GM12892 (cell line): ENCODE data around the gene BTBD7.
A peak's percentile ranks its signal among the peaks of the same experiment; 100 is the strongest.

Experiments
- DNase-seq: peaks from one replicate; pipeline ENCODE4 v3.0.0; 2011; ENCODE audit not compliant: insufficient read length
- FAIRE-seq: peaks from 2 replicates; lab custom pipeline; 2011; peaks lifted over from hg19 to GRCh38; lab: Jason Lieb, UNC
- POLR2A ChIP-seq: IDR thresholded peaks from 2 replicates; pipeline ENCODE4 v1.6.1; 2011; ENCODE audit warnings: low read depth, low read length, control low read depth
- POLR2AphosphoS5 ChIP-seq: IDR thresholded peaks from 2 replicates; pipeline ENCODE4 v1.6.1; 2011; ENCODE audit warnings: low read depth, low read length, control low read depth
- TAF1 ChIP-seq: IDR thresholded peaks from 2 replicates; pipeline ENCODE4 v1.6.1; 2011; ENCODE audit warnings: low read depth, mild to moderate bottlenecking, control low read depth, low read length, borderline replicate concordance

The BTBD7 gene

DNA sequence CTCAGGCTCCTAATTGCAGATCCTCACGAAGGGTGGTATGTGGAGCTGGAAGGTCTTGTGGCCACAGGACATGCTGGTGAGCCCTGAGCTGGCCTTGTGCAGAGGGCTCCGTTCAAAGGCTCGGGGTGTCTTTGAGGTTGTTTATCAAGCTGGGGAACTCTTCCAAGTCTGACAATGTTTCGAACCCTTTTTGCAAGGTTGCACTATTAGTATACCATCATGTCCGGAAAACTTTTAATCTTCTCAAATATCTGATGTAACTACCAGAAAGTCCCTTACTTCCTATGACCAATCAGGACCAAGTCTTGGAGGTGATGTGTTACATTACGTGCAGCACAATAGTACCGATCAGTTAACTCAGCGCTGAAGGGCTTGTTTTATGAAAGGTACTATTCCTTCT, 104.3 kb downstream of the BTBD7 start:
- FAIRE-seq, result no peak
- DNase-seq, result no peak
- no peak for TF ChIP-seq POLR2AphosphoS5
- no peak for TF ChIP-seq TAF1
- no peak for TF ChIP-seq POLR2A

DNA sequence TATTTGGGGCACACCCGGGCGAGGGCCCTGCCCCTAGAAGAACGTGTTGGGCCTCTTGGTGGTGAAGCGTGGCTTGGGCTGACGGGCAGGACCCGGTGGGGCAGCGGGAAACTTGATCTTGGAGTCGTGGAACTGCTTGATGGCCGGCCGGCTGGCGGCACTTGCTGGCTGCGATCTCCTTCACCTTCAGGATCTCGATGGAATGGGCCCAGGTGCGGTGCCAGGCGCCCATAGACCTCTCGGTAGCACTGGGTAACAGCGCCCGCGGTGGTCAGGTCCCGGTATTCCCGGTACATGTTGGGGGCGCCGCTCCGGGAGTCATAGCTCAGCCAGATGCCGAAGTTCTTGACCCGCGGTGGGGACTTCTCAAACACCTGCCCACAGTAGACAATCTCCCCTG, 109.3 kb downstream of the BTBD7 start:
- DNase-seq, result no peak
- no peak for TF ChIP-seq POLR2AphosphoS5
- no peak for TF ChIP-seq POLR2A
- no peak for TF ChIP-seq TAF1
- no peak for FAIRE-seq

DNA sequence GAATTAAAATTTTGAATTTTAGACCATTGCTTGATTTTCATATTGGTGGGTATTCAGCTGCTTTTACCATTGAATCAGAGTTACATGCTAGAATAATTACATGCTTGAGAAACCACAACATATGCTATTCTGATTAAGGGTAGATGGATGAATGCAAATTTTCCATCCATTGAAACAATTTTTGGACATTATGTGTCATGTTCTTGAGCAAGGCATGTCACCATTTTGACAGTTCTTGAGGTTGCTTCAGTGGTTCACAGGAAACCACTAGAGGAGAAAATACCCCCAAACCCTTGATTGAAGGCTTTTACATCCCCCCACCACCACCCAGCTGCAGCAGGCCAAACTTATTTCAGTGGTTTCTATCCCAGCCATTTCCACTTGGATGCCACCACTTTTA, 112.3 kb downstream of the BTBD7 start:
- FAIRE-seq, result no peak
- TF ChIP-seq TAF1, result no peak
- TF ChIP-seq POLR2A, result no peak
- no peak for TF ChIP-seq POLR2AphosphoS5
- no peak for DNase-seq

DNA sequence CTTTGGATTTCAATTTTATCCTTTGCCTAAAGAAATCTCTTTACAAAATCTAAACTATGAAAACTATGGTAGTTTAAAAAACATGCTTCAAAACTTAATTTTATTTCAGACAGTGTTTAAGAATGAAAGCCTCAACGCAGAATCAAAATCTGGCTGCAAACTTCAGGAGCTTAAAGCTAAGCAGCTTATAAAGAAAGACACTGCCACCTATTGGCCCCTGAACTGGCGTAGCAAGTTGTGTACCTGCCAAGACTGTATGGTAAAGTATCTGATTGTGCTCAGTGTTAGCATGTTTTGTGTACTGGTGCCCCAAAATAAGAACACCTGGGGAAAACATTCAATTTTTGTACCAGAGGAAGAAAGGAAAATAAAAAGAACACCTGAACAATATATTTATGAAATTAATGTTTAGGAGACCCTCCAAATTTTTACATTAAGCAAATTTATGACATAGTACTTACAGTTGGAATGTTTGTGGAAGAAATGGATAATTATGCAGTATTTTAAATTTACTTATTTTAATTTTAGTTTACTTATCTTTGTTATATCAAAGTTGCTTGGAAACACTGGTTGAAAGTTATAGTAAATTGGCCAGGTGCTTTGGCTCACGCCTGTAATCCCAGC, 113.6 kb downstream of the BTBD7 start:
- no peak for TF ChIP-seq TAF1
- TF ChIP-seq POLR2AphosphoS5, result no peak
- FAIRE-seq (peak; percentile 65), DNase-seq (no peak)

DNA sequence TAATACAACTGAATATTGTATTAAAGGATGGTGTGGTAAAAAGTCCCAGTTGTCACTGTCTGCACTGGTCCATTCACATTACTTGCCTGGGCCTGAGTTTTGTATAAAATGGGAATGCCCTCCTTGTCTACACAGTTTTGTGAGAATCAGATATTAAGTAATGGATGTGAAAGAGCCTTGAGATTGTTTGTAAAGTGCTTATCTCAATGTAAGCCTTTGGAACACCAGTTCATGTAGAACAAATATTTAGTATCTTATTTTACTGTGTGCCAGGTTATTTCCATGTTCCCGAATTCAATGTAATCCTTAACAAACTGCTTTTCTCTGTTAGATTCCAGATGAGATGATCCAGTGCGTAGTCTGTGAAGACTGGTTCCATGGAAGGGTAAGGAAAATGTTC, 118.2 kb downstream of the BTBD7 start:
- no peak for TF ChIP-seq TAF1
- no peak for TF ChIP-seq POLR2A
- TF ChIP-seq POLR2AphosphoS5, result no peak
- DNase-seq (no peak), FAIRE-seq (no peak)

DNA sequence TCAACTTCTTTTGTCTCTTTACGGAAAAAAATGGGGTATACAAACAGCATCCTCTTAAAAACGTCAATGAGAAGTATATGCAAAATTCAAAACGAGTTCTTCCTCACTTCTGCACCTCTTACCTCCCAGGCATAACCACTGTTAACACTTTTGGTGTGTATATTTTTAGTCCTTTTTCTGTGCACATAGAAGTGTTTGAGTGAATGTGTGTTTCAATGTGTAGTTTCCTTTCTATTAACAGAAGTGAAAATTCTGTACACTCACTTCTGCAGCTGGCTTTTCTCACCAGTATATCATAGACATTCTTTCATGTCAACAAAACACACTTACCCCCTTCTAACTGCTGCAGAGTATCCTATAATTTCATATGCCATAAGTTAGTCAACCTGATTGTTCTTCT, 120.4 kb downstream of the BTBD7 start:
- DNase-seq (no peak), FAIRE-seq (peak; percentile 62)
- no peak for TF ChIP-seq TAF1
- no peak for TF ChIP-seq POLR2A
- no peak for TF ChIP-seq POLR2AphosphoS5

GRCh38 chr14:93207468-93208308, 125.1 kb downstream of the BTBD7 start:
- FAIRE-seq, result peak; percentile 21
- DNase-seq, result no peak
- TF ChIP-seq POLR2AphosphoS5 (no peak), POLR2A (no peak), TAF1 (no peak)

GRCh38 chr14:93206793-93207467, 125.9 kb downstream of the BTBD7 start, which contains the start of the genes GON7 and UBR7:
Gene GON7, minus strand, starts transcription at chr14:93207065. Its CDS starts 28 bp downstream, at chr14:93207037.
Gene UBR7, plus strand, starts transcription at chr14:93207256. Its CDS starts 36 bp downstream, at chr14:93207292.
- FAIRE-seq, result peak; percentile 95
- TF ChIP-seq POLR2AphosphoS5 (peak; percentile 90), TAF1 (peak; percentile 58), POLR2A (peak; percentile 93)
- peak; percentile 82 for DNase-seq

DNA sequence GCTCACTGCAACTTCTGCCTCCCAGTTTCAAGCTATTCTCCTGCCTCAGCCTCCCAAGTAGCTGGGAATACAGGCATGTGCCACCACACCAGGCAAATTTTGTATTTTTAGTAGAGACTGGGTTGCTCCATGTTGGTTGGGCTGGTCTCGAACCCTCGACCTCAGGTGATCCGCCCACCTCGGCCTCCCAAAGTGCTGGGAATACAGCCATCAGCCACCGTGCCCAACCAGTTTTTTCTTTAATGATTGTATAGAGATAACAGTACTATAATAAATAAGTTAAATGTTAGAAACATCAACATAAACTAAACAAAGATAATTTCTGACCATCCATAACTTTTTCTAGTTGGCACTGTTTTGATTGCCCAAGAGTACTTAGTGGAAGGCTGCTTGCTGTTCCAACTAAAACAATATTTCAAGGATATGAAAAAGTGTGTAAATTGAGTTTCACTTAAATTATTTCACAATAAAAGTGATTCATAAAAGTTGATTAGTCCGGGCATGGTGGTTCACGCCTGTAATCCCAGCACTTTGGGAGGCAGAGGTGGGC, 131.6 kb downstream of the BTBD7 start:
- FAIRE-seq (no peak), DNase-seq (no peak)
- TF ChIP-seq POLR2AphosphoS5 (no peak), POLR2A (no peak), TAF1 (no peak)

DNA sequence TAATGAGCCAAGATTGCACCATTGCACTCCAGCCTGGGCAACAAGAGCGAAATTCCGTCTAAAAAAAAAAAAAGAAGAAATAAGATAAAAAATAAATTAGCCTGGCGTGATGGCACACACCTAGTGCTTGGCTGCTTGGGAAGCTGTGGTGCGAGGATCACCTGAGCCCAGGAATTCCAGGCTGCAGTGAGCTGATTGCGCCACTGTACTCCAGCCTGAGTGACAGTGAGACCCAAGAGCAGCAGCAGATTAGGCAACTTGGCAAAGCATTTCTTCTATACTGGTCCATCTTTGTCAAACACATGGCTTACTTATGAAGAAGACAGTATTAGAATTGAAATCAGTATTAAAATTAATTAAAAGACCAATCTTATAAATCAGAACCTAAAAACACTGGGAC, 132.3 kb downstream of the BTBD7 start:
- DNase-seq (no peak), FAIRE-seq (no peak)
- TF ChIP-seq POLR2A, result no peak
- no peak for TF ChIP-seq TAF1
- no peak for TF ChIP-seq POLR2AphosphoS5

DNA sequence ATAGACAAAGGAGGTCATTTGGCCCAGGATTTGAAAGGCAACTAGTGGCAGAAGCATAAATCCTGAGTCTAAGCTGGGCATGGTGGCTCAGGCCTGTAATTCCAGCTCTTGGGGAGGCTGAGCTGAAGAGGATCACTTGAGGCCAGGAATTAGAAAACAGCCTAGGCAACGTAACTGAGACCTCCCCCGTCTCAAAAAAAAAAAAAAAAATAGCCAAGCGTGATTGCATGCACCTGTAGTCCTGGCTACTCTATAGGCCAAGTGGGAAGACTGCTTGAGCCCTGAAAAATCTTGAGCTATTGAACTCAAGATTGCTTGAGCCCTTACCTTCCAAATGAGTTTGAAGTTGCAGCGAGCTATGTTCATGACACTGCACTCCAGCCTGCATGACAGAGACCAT, 133.8 kb downstream of the BTBD7 start:
- no peak for TF ChIP-seq POLR2A
- TF ChIP-seq TAF1, result no peak
- no peak for TF ChIP-seq POLR2AphosphoS5
- FAIRE-seq, result no peak
- no peak for DNase-seq
